NCI-H2196 (cell line): Measurements from ENCODE around the gene HSPB1.
"Not testable (repeated sequence)": the region's sequence is repeated elsewhere in the genome, so short reads cannot be mapped to it uniquely, and the experiment has no call there.

ENCODE experiments used
- DNase-seq: peaks from one replicate; lab custom pipeline; 2025; ENCODE audit not compliant: unreplicated experiment; lab: John Stamatoyannopoulos, UW

Gene HSPB1

GRCh38 chr7:76302347-76303201, at the start of gene HSPB1:
HSPB1 (plus strand) TSS chr7:76302673; CDS start chr7:76302713, 40 bp downstream.
- peak; percentile 98 for DNase-seq

GRCh38 chr7:76254781-76255180, 47.7 kb upstream of the HSPB1 start:
- DNase-seq, result no peak

GRCh38 chr7:76257973-76258372, 44.5 kb upstream of the HSPB1 start:
- DNase-seq, result no peak

- DNase-seq, result no peak
Measured at GRCh38 chr7:76259124-76260093, 43.1 kb upstream of the HSPB1 start.

- DNase-seq, result peak; percentile 65
Measured at GRCh38 chr7:76260171-76260703, 42.2 kb upstream of the HSPB1 start.

GRCh38 chr7:76261329-76261728, 41.1 kb upstream of the HSPB1 start:
- no peak for DNase-seq

- DNase-seq, result peak; percentile 22
Measured at GRCh38 chr7:76261931-76262330, 40.5 kb upstream of the HSPB1 start.

GRCh38 chr7:76262683-76263402, 39.6 kb upstream of the HSPB1 start:
- peak; percentile 78 for DNase-seq

- no peak for DNase-seq
Measured at GRCh38 chr7:76265299-76265698, 37.2 kb upstream of the HSPB1 start.

GRCh38 chr7:76267107-76267893, 35.2 kb upstream of the HSPB1 start:
- no peak for DNase-seq

- no peak for DNase-seq
Measured at GRCh38 chr7:76267894-76268183, 34.6 kb upstream of the HSPB1 start.

- DNase-seq, result no peak
Measured at GRCh38 chr7:76268376-76268775, 34.1 kb upstream of the HSPB1 start.

- DNase-seq, result no peak
Measured at GRCh38 chr7:76269895-76270294, 32.6 kb upstream of the HSPB1 start.

GRCh38 chr7:76271384-76271783, 31.1 kb upstream of the HSPB1 start:
- not testable (repeated sequence) for DNase-seq

GRCh38 chr7:76272142-76272541, 30.3 kb upstream of the HSPB1 start:
- DNase-seq, result no peak

- no peak for DNase-seq
Measured at GRCh38 chr7:76272851-76273497, 29.5 kb upstream of the HSPB1 start.

- DNase-seq, result no peak
Measured at GRCh38 chr7:76273503-76273902, 29.0 kb upstream of the HSPB1 start.

- DNase-seq, result peak; percentile 10
Measured at GRCh38 chr7:76278540-76278939, 23.9 kb upstream of the HSPB1 start.

GRCh38 chr7:76280408-76280807, 22.1 kb upstream of the HSPB1 start:
- DNase-seq, result no peak
